ENCODE measurements around the gene ASTN2.

The ASTN2 gene

DNA sequence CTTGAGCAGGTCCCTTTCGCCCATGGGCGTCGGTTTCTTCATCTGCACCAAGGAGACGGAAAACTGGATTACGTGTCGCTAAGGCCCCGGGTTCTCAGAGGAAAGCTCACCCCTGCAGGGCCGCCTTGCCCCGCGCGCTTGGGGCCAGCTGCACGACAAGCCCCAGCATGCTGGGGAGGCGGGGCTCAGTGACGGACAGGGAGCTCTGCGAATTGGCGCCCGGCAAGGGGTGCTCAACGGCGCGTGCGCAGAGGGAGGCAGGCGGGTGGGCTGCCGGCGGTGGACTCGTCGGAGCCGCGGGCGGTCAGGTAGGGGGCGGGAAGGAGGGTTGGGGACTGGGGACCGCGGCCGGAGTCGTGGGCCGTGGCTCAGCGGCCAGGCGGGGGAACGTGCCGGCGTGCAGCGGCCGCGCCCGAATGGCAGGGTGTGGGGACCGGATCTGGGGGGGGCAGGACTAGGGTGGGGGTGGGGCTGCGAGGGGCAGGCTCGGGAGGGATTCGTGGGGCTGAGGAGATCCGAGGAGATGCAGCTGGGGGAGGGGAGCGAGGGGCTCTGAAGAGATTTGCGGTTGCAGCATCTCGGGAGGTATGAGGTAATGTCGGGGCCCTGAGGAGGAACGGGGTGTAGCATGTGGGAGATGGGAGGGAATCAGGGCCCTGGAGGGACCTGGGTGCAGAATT is 727.6 kb downstream of the ASTN2 start, which contains the start of gene TRIM32:
Gene TRIM32 (plus strand): TSS at position 232 of the 680 bp plus-strand sequence. CDS start 10,438 bp downstream, outside the sequence.
- TF ChIP-seq, protein P1, sequence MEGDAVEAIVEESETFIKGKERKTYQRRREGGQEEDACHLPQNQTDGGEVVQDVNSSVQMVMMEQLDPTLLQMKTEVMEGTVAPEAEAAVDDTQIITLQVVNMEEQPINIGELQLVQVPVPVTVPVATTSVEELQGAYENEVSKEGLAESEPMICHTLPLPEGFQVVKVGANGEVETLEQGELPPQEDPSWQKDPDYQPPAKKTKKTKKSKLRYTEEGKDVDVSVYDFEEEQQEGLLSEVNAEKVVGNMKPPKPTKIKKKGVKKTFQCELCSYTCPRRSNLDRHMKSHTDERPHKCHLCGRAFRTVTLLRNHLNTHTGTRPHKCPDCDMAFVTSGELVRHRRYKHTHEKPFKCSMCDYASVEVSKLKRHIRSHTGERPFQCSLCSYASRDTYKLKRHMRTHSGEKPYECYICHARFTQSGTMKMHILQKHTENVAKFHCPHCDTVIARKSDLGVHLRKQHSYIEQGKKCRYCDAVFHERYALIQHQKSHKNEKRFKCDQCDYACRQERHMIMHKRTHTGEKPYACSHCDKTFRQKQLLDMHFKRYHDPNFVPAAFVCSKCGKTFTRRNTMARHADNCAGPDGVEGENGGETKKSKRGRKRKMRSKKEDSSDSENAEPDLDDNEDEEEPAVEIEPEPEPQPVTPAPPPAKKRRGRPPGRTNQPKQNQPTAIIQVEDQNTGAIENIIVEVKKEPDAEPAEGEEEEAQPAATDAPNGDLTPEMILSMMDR (IDR thresholded peaks at IDR 0.05; ENCODE audit: low read depth, low read length) = no peak
- TF ChIP-seq, protein P2, sequence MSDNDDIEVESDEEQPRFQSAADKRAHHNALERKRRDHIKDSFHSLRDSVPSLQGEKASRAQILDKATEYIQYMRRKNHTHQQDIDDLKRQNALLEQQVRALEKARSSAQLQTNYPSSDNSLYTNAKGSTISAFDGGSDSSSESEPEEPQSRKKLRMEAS (IDR thresholded peaks at IDR 0.05; ENCODE audit: low read depth, low read length) = no peak
- no peak for TF ChIP-seq POLR2A (IDR thresholded peaks at IDR 0.05; ENCODE audit: extremely low read depth, insufficient read length)
- TF ChIP-seq MYC (IDR thresholded peaks at IDR 0.05; ENCODE audit: low read depth, low read length) = no peak
- no peak within 1 kb of the TSS for H3K4me3 ChIP-seq (ENCODE audit: low read depth, low read length)
- DNase-seq (ENCODE audit: low read depth) = no peak

- no peak overlapping the region for H3K4me3 ChIP-seq (ENCODE audit: low read depth, low read length)
- TF ChIP-seq, protein P2 (IDR thresholded peaks at IDR 0.05; ENCODE audit: low read depth, low read length) = no peak
- TF ChIP-seq POLR2A (IDR thresholded peaks at IDR 0.05; ENCODE audit: extremely low read depth, insufficient read length) (no peak), MYC (IDR thresholded peaks at IDR 0.05; ENCODE audit: low read depth, low read length) (no peak)
- TF ChIP-seq, protein P1 (IDR thresholded peaks at IDR 0.05; ENCODE audit: low read depth, low read length) = no peak
- DNase-seq (ENCODE audit: low read depth) = no peak
These were observed 728.2 kb downstream of the ASTN2 start for GRCh38 chr9:116686693-116687073.

DNA sequence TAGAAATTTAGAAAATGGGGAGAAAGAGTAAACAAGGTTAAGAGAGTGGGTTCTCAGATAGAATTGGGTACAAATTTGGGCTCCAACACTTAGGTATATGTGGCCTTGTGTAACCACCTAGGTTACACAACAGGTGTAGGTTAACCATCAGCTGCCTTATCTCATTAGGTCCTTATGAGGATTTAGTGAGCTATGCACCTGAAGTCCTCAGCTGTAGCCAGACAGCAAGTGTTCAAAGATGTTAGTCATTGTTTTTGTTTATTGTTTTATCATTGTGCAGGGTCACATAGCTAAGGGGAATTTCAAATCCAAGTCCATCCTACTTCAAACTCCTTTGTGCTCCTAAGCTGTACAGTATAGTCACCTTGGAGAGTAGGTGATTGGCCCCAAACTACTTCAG is 728.7 kb downstream of the ASTN2 start:
- no peak for DNase-seq (ENCODE audit: low read depth)
- TF ChIP-seq, protein P2 (IDR thresholded peaks at IDR 0.05; ENCODE audit: low read depth, low read length) = no peak
- TF ChIP-seq MYC (IDR thresholded peaks at IDR 0.05; ENCODE audit: low read depth, low read length) (no peak), POLR2A (IDR thresholded peaks at IDR 0.05; ENCODE audit: extremely low read depth, insufficient read length) (no peak)
- TF ChIP-seq, protein P1 (IDR thresholded peaks at IDR 0.05; ENCODE audit: low read depth, low read length) = no peak
- no peak overlapping the region for H3K4me3 ChIP-seq (ENCODE audit: low read depth, low read length)

GRCh38 chr9:116685166-116685565 is 729.7 kb downstream of the ASTN2 start:
- DNase-seq (ENCODE audit: low read depth) = no peak
- TF ChIP-seq, protein P1 (IDR thresholded peaks at IDR 0.05; ENCODE audit: low read depth, low read length) = no peak
- TF ChIP-seq POLR2A (IDR thresholded peaks at IDR 0.05; ENCODE audit: extremely low read depth, insufficient read length) (no peak), MYC (IDR thresholded peaks at IDR 0.05; ENCODE audit: low read depth, low read length) (no peak)
- TF ChIP-seq, protein P2 (IDR thresholded peaks at IDR 0.05; ENCODE audit: low read depth, low read length) = no peak
- H3K4me3 ChIP-seq (ENCODE audit: low read depth, low read length) = no peak overlapping the region

DNA sequence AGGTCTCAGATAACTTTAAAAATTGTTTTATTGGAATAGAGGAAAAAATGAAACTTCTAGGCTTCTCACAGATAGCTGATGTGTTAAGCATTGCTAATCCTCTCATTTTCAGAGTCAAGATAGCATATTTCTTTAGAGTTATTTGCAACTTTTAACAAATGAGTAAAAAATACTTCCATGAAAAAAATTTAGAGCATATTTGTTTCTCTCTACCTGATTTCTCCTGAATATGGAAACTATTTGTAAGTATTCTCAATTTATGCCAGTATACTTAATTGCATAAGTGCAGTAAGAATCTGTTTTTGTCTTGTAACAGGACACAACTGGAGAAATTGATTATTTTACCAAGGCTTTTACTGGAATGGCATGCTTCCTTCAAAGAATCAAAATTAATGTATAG is 731.3 kb downstream of the ASTN2 start:
- H3K4me3 ChIP-seq (ENCODE audit: low read depth, low read length) = no peak overlapping the region
- TF ChIP-seq POLR2A (IDR thresholded peaks at IDR 0.05; ENCODE audit: extremely low read depth, insufficient read length) = no peak
- TF ChIP-seq MYC (IDR thresholded peaks at IDR 0.05; ENCODE audit: low read depth, low read length) = no peak
- TF ChIP-seq, protein P2 (IDR thresholded peaks at IDR 0.05; ENCODE audit: low read depth, low read length) = no peak
- TF ChIP-seq, protein P1 (IDR thresholded peaks at IDR 0.05; ENCODE audit: low read depth, low read length) = no peak
- DNase-seq (ENCODE audit: low read depth) = no peak
